ENCODE data around the gene PPP1R7. TPM values are rescaled to one million over a fixed set of nuclear protein-coding genes. Genes with fewer than 3 reads are reported as not detected.

PPP1R7 gene
- total and polyA plus RNA-seq, 2 of the 4 experiments (the other 2 are of a cell fraction), result 60.8 to 70.0 TPM

DNA sequence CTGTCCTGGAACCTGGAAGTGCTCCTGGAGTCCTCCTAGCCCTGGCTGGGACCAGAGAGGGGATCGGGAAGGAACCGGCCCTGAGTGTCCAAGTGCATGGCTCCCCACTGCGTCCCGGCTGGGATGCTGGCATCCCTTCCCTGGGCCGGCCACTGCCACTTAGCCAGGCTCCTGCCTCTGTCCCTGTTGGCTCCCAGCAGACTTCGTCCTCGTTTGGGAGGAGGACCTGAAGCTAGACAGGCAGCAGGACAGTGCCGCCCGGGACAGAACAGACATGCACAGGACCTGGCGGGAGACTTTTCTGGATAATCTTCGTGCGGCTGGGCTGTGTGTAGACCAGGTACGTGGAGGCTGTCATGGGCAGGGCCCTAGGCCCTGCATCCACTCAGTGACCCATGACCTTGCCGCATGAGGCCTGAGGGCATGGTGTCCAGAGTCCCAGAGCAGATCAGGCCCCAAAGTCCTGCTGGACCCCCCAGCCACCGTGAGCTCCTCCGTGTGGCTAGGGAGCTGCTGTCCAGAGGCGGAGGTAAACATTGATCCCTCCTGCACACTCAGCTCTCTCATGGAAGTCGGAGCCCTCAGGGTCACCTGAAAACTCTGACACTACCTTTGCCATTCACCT lies 45.4 kb downstream of the PPP1R7 start:
- Histone ChIP-seq H2AK9ac (replicated peaks; ENCODE audit: low read depth, low read length, poor library complexity) (no peak overlapping the region), H3K9me3 (ENCODE audit: control insufficient read depth, insufficient read depth, low read length) (no peaks in the 10 kb centered on the region), H3K4me3 (ENCODE audit: insufficient read depth, low read depth, low read length) (no peak overlapping the region), H3K18ac (ENCODE audit: low read depth, low read length) (no peak overlapping the region), H3K23ac (ENCODE audit: low read depth, low read length) (no peak overlapping the region), H2BK5ac (ENCODE audit: low read depth, low read length, poor library complexity, severe bottlenecking) (no peak overlapping the region), H3K27ac (ENCODE audit: insufficient read depth, low read length) (no peak overlapping the region), H3K36me3 (ENCODE audit: control insufficient read depth, insufficient read depth, low read length) (no peaks in the 10 kb centered on the region), H4K5ac (ENCODE audit: low read depth, low read length) (no peak overlapping the region), H3K9me1 (ENCODE audit: insufficient read depth, low read length) (no peaks in the 10 kb centered on the region), H2AK5ac (ENCODE audit: low read depth, low read length) (no peak overlapping the region), H2AFZ (replicated peaks; ENCODE audit: low read length, poor library complexity) (no peak overlapping the region), H2BK15ac (ENCODE audit: low read depth, low read length) (no peak overlapping the region), H3K14ac (replicated peaks; ENCODE audit: low read depth, low read length) (no peak overlapping the region), H3K4me2 (ENCODE audit: low read depth, low read length) (no peak overlapping the region), H3K79me1 (ENCODE audit: low read depth in 1 of 2, low read length in 2 of 2) (no peaks in the 10 kb centered on the region), H4K20me1 (ENCODE audit: insufficient read depth, low read length) (no peaks in the 10 kb centered on the region; the same call in 1 of the 2 replicates), H4K8ac (ENCODE audit: low read depth in 2 of 2, low read length in 2 of 2) (no peak overlapping the region), H3K9ac (ENCODE audit: low read depth, low read length) (no peak overlapping the region), H3K56ac (ENCODE audit: extremely low read depth, insufficient read depth, low read length) (no peak overlapping the region), H3K4me1 (ENCODE audit: control insufficient read depth, insufficient read depth, low read length) (no peaks in the 10 kb centered on the region), H4K91ac (ENCODE audit: insufficient read depth, low read depth, low read length) (no peak overlapping the region), H2BK20ac (ENCODE audit: low read depth, low read length) (no peak overlapping the region), H3K4ac (ENCODE audit: low read depth, low read length) (no peak overlapping the region), H3K27me3 (ENCODE audit: control insufficient read depth, insufficient read depth, low read length) (peaks cover 21% of the 10 kb centered on the region), H2BK120ac (ENCODE audit: low read depth, low read length) (no peak overlapping the region)
- BruUV-seq (replicated peaks), result no TSS peak
- intact Hi-C loops (cut with micrococcal nuclease) (no loop called here), dilution Hi-C loops (cut with HindIII; ENCODE audit: low sequenced_read_pairs, unreplicated experiment) (no loop called here), in situ Hi-C loops (cut with MboI; ENCODE audit: low sequenced_read_pairs) (no loop called here)
- CTCF ChIA-PET, result no interaction called here
- TF ChIP-seq, protein P1, sequence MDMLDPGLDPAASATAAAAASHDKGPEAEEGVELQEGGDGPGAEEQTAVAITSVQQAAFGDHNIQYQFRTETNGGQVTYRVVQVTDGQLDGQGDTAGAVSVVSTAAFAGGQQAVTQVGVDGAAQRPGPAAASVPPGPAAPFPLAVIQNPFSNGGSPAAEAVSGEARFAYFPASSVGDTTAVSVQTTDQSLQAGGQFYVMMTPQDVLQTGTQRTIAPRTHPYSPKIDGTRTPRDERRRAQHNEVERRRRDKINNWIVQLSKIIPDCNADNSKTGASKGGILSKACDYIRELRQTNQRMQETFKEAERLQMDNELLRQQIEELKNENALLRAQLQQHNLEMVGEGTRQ (IDR thresholded peaks at IDR 0.05; ENCODE audit: low read depth, low read length), result no peak
- TF ChIP-seq RCOR1 (IDR thresholded peaks at IDR 0.05; ENCODE audit: insufficient replicate concordance, low read length) (no peak), CHD1 (IDR thresholded peaks at IDR 0.05; ENCODE audit: low read depth, low read length) (no peak), POLR2A (IDR thresholded peaks at IDR 0.05; ENCODE audit: low read depth, low read length) (no peak), SMC3 (IDR thresholded peaks at IDR 0.05; ENCODE audit: low read depth, low read length) (no peak), CEBPB (IDR thresholded peaks at IDR 0.05; ENCODE audit: low read depth, low read length) (no peak), NFE2L2 (IDR thresholded peaks at IDR 0.05; ENCODE audit: low read depth, low read length) (no peak), MAFK (IDR thresholded peaks at IDR 0.05; ENCODE audit: low read depth, low read length) (no peak), RAD21 (IDR thresholded peaks at IDR 0.05; ENCODE audit: low read length) (no peak), MAZ (IDR thresholded peaks at IDR 0.05; ENCODE audit: borderline replicate concordance, low read depth, low read length) (no peak), FOS (IDR thresholded peaks at IDR 0.05; ENCODE audit: low read depth, low read length) (no peak), MXI1 (IDR thresholded peaks at IDR 0.05; ENCODE audit: borderline replicate concordance, low read depth, low read length) (no peak), BHLHE40 (IDR thresholded peaks at IDR 0.05; ENCODE audit: low read depth, low read length) (no peak), RFX5 (IDR thresholded peaks at IDR 0.05; ENCODE audit: low read depth, low read length) (no peak)
- TF ChIP-seq, protein P2, sequence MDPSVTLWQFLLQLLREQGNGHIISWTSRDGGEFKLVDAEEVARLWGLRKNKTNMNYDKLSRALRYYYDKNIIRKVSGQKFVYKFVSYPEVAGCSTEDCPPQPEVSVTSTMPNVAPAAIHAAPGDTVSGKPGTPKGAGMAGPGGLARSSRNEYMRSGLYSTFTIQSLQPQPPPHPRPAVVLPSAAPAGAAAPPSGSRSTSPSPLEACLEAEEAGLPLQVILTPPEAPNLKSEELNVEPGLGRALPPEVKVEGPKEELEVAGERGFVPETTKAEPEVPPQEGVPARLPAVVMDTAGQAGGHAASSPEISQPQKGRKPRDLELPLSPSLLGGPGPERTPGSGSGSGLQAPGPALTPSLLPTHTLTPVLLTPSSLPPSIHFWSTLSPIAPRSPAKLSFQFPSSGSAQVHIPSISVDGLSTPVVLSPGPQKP (IDR thresholded peaks at IDR 0.05; ENCODE audit: borderline replicate concordance, low read depth, low read length), result no peak
- TF ChIP-seq, protein P3, sequence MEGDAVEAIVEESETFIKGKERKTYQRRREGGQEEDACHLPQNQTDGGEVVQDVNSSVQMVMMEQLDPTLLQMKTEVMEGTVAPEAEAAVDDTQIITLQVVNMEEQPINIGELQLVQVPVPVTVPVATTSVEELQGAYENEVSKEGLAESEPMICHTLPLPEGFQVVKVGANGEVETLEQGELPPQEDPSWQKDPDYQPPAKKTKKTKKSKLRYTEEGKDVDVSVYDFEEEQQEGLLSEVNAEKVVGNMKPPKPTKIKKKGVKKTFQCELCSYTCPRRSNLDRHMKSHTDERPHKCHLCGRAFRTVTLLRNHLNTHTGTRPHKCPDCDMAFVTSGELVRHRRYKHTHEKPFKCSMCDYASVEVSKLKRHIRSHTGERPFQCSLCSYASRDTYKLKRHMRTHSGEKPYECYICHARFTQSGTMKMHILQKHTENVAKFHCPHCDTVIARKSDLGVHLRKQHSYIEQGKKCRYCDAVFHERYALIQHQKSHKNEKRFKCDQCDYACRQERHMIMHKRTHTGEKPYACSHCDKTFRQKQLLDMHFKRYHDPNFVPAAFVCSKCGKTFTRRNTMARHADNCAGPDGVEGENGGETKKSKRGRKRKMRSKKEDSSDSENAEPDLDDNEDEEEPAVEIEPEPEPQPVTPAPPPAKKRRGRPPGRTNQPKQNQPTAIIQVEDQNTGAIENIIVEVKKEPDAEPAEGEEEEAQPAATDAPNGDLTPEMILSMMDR (conservative IDR thresholded peaks at IDR 0.05; ENCODE audit: low read depth, low read length), result no peak
- POLR2A ChIA-PET (ENCODE audit: unreplicated experiment), result no interaction called here
- ATAC-seq (ENCODE audit: low read depth), result no peak
- 79% methylated on average over 11 of the region's 18 CpGs; no CpG with 5 or more reads in 1 of the 2 experiments for WGBS, 2 experiments (ENCODE audit: extremely low coverage in 2 of 2, insufficient read length in 1 of 2)
- DNase-seq, result no peak

All from IMR-90 (cell line).